ENCODE data around the gene RBFOX2.

DNA sequence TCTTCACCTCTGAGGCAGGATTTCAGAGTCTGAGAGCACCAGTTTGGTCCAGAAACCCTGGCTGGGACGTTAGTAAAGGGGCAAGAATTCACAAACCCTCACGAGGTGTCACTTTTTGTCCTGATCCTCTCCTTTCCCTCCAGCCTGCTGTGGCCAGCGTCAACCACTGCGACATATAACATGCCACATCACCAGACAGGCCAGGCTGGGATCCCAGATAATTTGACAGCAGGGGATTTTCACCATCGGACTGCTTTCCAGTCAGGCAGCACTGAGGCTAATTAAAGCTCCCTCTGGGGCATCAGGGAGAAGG lies 36.8 kb upstream of the RBFOX2 start:
- TF ChIP-seq, protein P1, sequence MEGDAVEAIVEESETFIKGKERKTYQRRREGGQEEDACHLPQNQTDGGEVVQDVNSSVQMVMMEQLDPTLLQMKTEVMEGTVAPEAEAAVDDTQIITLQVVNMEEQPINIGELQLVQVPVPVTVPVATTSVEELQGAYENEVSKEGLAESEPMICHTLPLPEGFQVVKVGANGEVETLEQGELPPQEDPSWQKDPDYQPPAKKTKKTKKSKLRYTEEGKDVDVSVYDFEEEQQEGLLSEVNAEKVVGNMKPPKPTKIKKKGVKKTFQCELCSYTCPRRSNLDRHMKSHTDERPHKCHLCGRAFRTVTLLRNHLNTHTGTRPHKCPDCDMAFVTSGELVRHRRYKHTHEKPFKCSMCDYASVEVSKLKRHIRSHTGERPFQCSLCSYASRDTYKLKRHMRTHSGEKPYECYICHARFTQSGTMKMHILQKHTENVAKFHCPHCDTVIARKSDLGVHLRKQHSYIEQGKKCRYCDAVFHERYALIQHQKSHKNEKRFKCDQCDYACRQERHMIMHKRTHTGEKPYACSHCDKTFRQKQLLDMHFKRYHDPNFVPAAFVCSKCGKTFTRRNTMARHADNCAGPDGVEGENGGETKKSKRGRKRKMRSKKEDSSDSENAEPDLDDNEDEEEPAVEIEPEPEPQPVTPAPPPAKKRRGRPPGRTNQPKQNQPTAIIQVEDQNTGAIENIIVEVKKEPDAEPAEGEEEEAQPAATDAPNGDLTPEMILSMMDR (IDR thresholded peaks at IDR 0.05; ENCODE audit: low read depth, low read length), result no peak
- no peak for TF ChIP-seq EZH2phosphoT487 (IDR thresholded peaks at IDR 0.05; ENCODE audit: low read depth)

Data from OCI-LY3 (cell line).